NK-92 (cell line): ENCODE measurements around the gene SUSD3.
"Not testable (repeated sequence)": the region's sequence is repeated elsewhere in the genome, so short reads cannot be mapped to it uniquely, and the experiment has no call there.

Experiments
- DNase-seq: peaks from one replicate; lab custom pipeline; 2025; ENCODE audit not compliant: unreplicated experiment; lab: John Stamatoyannopoulos, UW

SUSD3 gene

GRCh38 chr9:93091453-93092081 lies 33.1 kb downstream of the SUSD3 start:
- DNase-seq, result no peak

DNA sequence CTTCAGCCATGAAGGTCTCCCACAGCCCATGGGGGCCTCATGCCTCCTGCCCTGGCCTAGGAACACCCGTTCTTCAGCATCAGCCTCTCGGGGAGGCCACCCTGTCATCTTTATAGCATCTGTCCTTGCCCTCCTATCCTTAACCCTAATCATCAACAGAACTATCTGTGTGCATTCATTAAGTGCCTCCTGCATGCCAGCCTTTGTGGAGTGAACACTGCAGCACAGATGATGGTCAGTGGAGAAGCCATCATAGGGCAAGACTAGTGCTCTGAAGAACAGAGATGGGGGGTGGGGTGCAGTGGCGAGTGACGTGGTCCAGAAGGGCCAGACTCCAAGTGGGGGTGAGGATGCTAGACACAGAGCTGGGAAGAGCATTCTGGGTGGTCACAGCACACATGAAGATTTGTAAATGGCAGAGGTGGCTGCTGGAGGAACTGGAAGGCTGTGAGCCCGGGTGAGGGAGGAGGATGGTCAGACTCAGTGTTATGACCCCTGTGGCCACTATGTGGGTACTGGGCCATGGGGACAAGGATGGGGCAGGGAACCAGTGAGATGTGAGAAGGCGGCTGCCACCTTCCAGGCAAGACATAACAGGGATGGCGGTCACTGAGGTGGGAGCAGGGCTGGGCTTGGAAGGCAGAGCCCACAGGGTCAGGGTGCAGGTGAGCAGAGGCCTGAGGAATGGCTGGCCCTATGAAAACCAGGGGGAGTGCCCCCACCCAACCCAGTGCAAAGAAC lies 33.9 kb downstream of the SUSD3 start:
- no peak for DNase-seq

DNA sequence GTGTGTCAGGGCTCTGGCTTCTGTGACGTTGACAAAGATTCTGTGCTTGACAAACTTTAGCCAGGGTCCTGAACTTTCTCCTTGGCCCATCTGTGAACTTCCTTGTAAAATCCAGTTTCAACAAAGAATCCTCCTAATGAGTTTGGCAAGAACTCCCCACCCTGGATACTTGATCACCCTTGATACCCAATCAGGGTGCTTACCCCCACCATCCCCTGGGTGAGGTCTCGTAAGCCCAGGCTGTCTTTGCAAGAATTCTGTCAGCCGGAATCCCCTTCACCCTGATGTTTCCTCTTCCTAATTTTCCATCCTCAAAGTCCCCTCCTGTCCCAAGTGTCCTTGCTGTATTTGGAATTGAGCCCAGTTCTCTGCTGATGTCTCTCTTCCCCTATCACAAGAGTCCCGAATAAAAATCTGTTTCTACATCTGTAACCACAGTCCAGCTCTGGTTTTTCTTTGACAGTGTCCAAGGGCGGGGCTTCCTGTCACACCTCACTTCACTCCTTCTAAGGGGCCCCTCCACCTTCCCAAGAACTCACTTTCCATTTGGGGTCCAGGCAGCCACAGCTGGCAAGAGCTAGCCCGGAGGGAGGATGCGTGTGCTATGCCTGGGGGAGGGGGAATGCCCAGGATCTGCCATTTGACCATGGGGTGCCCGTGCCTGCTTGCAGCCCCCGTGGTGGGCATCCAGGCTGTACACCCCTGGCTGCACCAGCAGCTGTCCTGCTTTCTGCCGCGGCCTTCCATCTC lies 34.8 kb downstream of the SUSD3 start:
- no peak for DNase-seq

GRCh38 chr9:93093877-93094657 lies 35.6 kb downstream of the SUSD3 start:
- DNase-seq, result no peak

GRCh38 chr9:93094658-93095204 lies 36.2 kb downstream of the SUSD3 start:
- no peak for DNase-seq

DNA sequence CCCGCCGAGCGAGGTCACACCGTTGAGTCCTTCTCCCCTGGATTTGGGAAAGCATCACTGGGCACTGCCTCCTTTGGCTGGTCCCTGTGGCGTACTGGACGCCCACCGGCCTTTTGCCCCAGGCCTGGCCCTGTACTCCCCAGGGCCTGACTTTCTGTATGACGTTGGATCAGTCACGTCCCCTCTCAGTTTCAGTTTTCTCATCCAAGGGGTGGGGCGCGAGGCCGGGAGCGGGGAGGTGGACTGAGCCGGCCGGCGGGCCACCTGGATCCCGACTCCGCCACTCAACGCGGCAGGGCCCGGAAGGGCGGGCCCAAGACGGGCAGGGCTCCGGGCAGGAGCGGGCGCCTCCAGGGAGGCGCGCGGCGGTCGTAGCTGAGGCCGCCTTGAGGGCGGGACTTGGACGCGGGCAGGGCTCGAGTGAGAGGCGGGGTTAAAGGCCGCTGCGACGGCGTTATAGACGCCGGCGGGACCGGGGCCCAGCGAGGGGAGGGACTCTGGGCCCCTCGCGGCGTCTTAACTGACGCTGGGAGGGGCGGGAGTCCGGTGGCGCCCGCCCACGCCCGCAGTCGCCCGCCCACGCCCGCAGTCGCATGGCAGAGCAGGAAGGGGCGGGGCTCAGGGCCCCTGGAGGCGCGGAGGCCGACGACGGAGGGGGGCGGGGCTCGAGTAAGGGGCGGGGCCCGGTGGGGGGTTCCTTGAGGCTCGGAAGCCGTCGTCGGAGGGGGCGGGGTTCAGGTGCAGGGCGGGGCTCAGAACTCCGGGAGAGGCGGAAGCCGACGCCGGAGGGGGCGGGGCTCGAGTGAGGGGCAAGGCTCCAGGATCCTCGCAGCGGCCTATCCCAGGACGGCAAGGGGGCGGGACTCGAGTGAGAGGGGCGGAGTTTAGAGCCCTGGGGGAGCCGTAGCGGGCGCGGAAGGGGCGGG lies 37.0 kb downstream of the SUSD3 start:
- DNase-seq, result peak; percentile 100

DNA sequence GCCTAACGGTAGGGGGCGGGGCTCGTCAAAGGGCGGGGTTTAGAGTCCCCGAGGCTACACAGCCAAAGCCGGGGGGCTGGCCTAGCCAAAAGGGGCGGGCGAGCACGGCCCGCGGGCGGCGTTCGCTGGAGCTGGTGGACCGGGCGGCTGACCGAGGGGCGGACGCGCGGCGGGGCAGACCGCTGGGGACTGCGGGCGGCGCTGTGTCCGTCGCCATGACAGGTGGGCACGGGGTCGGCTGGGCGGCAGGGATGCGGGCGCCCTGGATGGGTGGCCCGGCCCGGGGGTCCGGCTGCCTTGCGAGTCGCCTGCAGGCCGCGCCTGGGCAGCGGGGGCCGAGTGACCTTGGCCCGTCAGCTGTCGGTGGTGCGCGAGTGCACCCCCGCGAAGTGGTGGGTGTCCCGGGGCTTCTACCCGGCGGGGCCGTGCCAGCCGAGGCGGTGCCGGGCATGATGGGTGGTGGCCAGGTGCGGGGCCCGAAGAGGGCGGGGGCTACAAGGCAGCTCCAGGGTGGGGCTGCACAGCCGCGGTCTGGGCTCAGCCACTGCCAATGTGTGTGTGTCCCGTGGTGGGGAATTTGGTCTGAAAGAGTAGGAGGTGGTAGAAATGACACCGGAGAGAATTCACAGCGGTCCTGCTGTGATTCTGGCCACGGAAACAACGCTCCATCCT lies 37.8 kb downstream of the SUSD3 start, which contains the start of gene CARD19:
Gene CARD19 (plus strand): TSS at position 87 of the 672 bp plus-strand sequence. CDS start 129 bp downstream, at position 216.
- DNase-seq, result no peak

DNA sequence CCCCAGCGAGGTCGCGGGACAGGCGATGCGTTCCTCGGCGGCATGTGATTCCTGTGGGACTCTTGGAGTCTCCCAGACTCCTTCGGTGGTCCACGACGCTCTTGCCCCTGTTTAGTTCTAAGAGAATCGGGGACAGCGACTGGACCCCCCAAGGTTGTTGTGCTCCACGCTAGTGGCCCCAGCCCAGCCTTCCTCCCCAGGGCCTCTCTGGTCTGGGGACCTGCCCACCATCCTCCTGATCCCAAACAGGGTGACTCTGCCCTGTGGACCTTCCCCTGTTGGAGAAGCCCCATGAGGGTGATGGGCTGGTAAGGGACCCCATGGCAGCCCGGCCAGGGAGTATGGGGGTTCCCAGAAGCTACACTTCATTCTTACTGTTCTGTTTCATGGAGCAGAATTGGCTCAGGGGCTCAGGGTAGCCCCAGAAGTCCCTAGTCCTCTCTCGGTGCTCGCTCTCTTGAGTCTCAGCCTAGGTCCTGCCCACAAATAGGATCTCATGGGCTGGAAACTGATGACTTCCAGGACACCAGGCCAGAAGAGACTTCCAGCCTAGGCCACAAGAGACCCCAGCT lies 38.4 kb downstream of the SUSD3 start:
- DNase-seq, result no peak

GRCh38 chr9:93097511-93098201 lies 39.2 kb downstream of the SUSD3 start:
- no peak for DNase-seq

DNA sequence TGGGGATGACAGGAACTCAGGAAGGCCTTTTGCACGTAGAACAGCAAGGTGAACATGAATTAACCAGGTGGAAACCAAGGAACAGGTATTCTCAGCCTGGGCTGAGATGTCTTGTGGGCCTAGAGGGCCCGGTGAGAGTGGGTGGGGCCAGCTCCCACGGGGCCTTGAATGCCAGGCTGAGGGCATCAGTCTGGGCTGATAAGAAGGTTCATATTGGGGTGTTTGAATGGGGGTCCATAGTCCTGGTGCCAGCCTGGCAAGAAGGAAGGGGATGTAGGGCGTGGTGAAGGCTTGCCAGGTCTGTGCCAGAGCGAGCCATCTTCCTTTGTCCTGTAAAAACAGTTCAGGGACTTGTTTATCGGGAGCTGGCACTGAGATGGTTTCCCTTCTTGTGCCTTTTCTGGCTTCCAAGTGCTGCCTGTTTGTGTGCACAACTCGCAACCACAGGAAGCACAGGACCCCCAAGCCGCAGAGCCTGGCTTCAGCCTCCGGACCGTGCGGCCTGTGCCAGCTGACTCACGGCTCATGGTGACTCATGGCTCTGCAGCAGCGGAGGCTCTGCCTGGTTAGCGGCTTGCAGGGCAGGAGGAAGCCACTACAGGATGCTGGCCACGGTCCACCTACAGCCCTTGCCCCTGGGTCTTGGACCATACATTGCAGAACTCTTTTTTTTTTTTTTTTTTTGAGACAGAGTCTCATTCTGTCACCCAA lies 39.9 kb downstream of the SUSD3 start:
- no peak for DNase-seq

- no peak for DNase-seq
These were observed 41.2 kb downstream of the SUSD3 start for GRCh38 chr9:93099551-93100275.

GRCh38 chr9:93100276-93100636 lies 41.8 kb downstream of the SUSD3 start:
- DNase-seq, result no peak

- not testable (repeated sequence) for DNase-seq
These were observed 42.6 kb downstream of the SUSD3 start for GRCh38 chr9:93101086-93101485.

DNA sequence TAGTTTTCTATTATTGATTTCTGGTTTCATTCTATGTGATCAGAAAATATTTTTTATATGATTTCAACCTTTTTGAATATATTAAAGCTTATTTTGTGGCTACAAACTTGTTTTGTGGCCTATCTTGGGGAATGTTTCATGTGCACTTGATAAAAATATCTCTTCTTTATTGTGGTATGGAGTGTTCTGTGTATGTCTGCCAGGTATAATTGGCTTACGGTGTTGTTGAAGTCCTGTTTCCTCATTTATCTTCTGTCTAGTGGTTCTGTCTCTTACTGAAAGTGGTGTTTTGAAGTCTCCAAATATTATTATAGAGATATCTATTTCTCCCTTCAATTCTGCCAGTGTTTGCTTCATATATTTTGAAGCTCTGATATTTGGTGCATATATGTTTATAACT lies 47.1 kb downstream of the SUSD3 start:
- DNase-seq, result no peak

- DNase-seq, result no peak
These were observed 48.8 kb downstream of the SUSD3 start for GRCh38 chr9:93107151-93107824.

DNA sequence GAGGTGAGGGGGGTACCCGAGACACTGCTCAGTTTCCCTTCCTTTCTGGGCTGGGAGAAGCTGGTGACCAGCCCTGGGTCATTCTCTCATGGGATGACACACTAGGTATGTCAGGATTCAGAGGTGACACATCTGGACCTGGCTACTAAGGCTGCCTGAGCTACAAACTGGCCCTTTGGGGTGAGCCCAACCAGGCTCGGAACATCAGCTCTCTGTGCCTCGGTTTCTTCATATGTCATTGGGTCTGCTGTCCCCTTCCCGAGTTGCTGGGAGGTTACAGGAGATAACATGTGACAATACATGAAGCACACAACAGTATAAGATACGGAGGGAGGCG lies 49.3 kb downstream of the SUSD3 start:
- no peak for DNase-seq
